A549 (cell line): ENCODE results near the gene ALPP.

Experiments used
- CHD2 ChIP-seq: fragments of 150-350 bp; IDR thresholded peaks from 2 replicates; pipeline ENCODE4 v1.6.1; 2014; ENCODE audit warnings: low read length; ENCODE audit not compliant: partially characterized antibody
- CHD4 ChIP-seq: fragments of 200-600 bp; sonication (generic); IDR thresholded peaks from 2 replicates; pipeline ENCODE4 v1.6.1; 2016; ENCODE audit warnings: antibody characterized with exemption, mild to moderate bottlenecking, borderline replicate concordance
- CTCF ChIP-seq: fragments of >200 bp; sonication (Bioruptor Twin); formaldehyde crosslinking; IDR thresholded peaks from 3 replicates; pipeline ENCODE4 v1.5.1; 2016
- ELK1 ChIP-seq: fragments of 150-350 bp; IDR thresholded peaks from 2 replicates; pipeline ENCODE4 v1.6.1; 2014; ENCODE audit warnings: low read depth, mild to moderate bottlenecking, low read length
- EP300 ChIP-seq, 2 experiments: fragments of >200 bp; sonication (Bioruptor Twin); formaldehyde crosslinking; IDR thresholded peaks; 2 replicates in 1 of 2; 3 replicates in 1 of 2; pipeline ENCODE4 v1.6.1; 2016 to 2017
- HDAC2 ChIP-seq: fragments of 200-600 bp; sonication (generic); IDR thresholded peaks from 2 replicates; pipeline ENCODE4 v1.6.1; 2016
- JUN ChIP-seq, 2 experiments: fragments of >200 bp; sonication (Bioruptor Twin); formaldehyde crosslinking; IDR thresholded peaks; 2 replicates in 1 of 2; 3 replicates in 1 of 2; pipeline ENCODE4 v1.6.1; 2016 to 2017
- MAZ ChIP-seq: fragments of 150-350 bp; IDR thresholded peaks from 2 replicates; pipeline ENCODE4 v1.6.1; 2014; ENCODE audit warnings: antibody characterized with exemption, low read depth, low read length, borderline replicate concordance
- MYC ChIP-seq: IDR thresholded peaks from 2 replicates; pipeline ENCODE4 v1.6.1; 2012; ENCODE audit warnings: mild to moderate bottlenecking, inconsistent platforms, low read length, improper control_type of control experiment, borderline replicate concordance
- POLR2A ChIP-seq: IDR thresholded peaks from 2 replicates; pipeline ENCODE4 v1.6.1; 2012; ENCODE audit warnings: mild to moderate bottlenecking, low read length
- RAD21 ChIP-seq, 2 experiments: fragments of >200 bp in 1 of 2; sonication (Bioruptor Twin) in 1 of 2; formaldehyde crosslinking in 1 of 2; IDR thresholded peaks in 1 of 2; conservative IDR thresholded peaks in 1 of 2; 2 replicates in 1 of 2; 3 replicates in 1 of 2; pipeline ENCODE4 v1.6.1; 2012 to 2018; ENCODE audit warnings: inconsistent platforms in 1 of 2
- REST ChIP-seq: fragments of 200-600 bp; sonication (generic); IDR thresholded peaks from 2 replicates; pipeline ENCODE4 v1.6.1; 2016; ENCODE audit warnings: antibody characterized with exemption, mild to moderate bottlenecking, moderate library complexity
- SMC3 ChIP-seq: fragments of >200 bp; sonication (Bioruptor Twin); formaldehyde crosslinking; IDR thresholded peaks from 3 replicates; pipeline ENCODE4 v1.6.1; 2018; ENCODE audit warnings: inconsistent platforms
- USF2 ChIP-seq: fragments of 450-650 bp; IDR thresholded peaks from 2 replicates; pipeline ENCODE4 v1.6.1; 2014; ENCODE audit warnings: antibody characterized with exemption

GRCh38 chr2:232362174-232362900, 16.2 kb upstream of the ALPP start:
- TF ChIP-seq CTCF (no peak), SMC3 (no peak), CHD2 (no peak), USF2 (no peak), POLR2A (no peak), RAD21 (conservative IDR thresholded peaks at IDR 0.05 in 1 of 2, IDR thresholded peaks at IDR 0.05 in 1 of 2) (no peak), EP300 (IDR thresholded peaks at IDR 0.05) (no peak), ELK1 (no peak), MYC (no peak), HDAC2 (no peak), MAZ (no peak), REST (no peak), CHD4 (no peak), JUN (IDR thresholded peaks at IDR 0.05) (no peak)
